ENCODE data around the gene ARL6IP5.

The ARL6IP5 gene

DNA sequence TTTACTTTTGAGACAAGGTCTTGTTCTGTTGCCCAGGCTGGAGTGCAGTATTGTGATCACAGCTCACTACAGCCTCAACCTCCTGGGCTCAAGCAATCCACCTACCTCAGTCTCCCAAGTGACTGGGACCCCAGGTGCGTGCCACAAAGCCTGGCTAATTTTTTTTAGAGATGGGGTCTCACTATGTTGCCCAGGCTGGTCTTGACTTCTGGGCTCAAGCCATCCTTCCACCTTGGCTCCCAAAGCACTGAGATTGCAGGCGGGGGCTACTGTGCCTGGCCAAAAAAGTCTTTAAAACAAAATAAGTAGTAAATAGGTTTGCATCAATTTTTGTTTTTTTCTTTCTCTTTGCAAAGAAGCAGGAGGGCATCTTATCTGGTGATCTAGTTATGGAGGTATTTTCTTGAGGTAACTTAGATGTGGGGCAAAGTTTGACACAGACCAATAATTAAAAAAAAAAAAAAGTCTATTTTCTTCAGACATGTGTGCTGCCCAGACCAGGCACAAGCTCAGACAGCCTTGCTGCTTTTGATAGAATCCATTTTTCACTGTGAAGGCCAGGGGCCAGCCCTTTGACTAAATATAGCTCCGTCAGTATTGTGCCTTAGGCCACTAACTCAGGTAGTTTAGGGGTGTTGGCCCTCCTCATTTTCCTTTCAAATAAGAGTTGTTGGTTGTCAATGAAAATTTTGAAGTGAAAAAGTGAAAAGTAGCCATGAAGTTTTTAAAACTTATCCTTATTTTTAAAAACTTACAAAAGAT, 2.5 kb downstream of the ARL6IP5 start:
- peak overlapping the region in 1 of 2 experiments; percentile 51 for H3K18ac ChIP-seq (ENCODE audit: low read depth in 1 of 2, low read length in 2 of 2)
- H2BK15ac ChIP-seq (ENCODE audit: low read depth, poor library complexity, severe bottlenecking), result no peak overlapping the region
- peaks cover 21% of the 10 kb centered on the region for H3K4me1 ChIP-seq (ENCODE audit: control insufficient read depth, insufficient read depth, low read depth, low read length)
- H3K9ac ChIP-seq (ENCODE audit: low read length), result peak overlapping the region; percentile 96
- WGBS, result 87% methylated on average over 3 of the region's 3 CpGs
- H3K14ac ChIP-seq (ENCODE audit: low read length in 2 of 2), result no peak overlapping the region
- peak overlapping the region in 1 of 2 experiments; percentile 6 for H2BK12ac ChIP-seq (ENCODE audit: low read length in 2 of 2)
- no peak overlapping the region for H4K91ac ChIP-seq (ENCODE audit: low read length)
- no peak overlapping the region for H3K4ac ChIP-seq (ENCODE audit: low read depth in 1 of 2, low read length in 2 of 2)
- H3K36me3 ChIP-seq (ENCODE audit: control insufficient read depth in 1 of 2, insufficient read depth in 2 of 2, low read depth in 1 of 2, low read length in 2 of 2), result peaks cover 0 to 33% of the 10 kb centered on the region in 2 experiments
- H3K79me1 ChIP-seq (replicated peaks; ENCODE audit: low read length, poor library complexity, severe bottlenecking), result no peaks in the 10 kb centered on the region
- H3K9me3 ChIP-seq (ENCODE audit: control insufficient read depth, low read length), result no peaks in the 10 kb centered on the region
- peak overlapping the region; percentile 65 for H2AK5ac ChIP-seq (ENCODE audit: low read length, severe bottlenecking)
- H3K27ac ChIP-seq (ENCODE audit: low read length, poor library complexity, severe bottlenecking), result peak overlapping the region; percentile 90
- no peaks in the 10 kb centered on the region for H3K27me3 ChIP-seq (ENCODE audit: control insufficient read depth in 1 of 2, insufficient read depth in 1 of 2, low read length in 2 of 2)
- H2AFZ ChIP-seq (ENCODE audit: low read depth, low read length), result no peak overlapping the region
- no peak for DNase-seq
- no peak overlapping the region for H3K23ac ChIP-seq (ENCODE audit: low read length in 2 of 2)
- no peak overlapping the region for H4K8ac ChIP-seq (ENCODE audit: low read length)
- peak overlapping the region in 1 of 2 experiments; percentile 94 for H3K4me3 ChIP-seq (ENCODE audit: insufficient read depth in 1 of 2, low read depth in 1 of 2, low read length in 2 of 2)
- no peak overlapping the region for H2BK5ac ChIP-seq (ENCODE audit: low read depth, low read length, poor library complexity, severe bottlenecking)
- H2BK120ac ChIP-seq (ENCODE audit: low read depth, low read length), result no peak overlapping the region
- peak overlapping the region; percentile 68 for H3K4me2 ChIP-seq (ENCODE audit: low read length, poor library complexity, severe bottlenecking)

DNA sequence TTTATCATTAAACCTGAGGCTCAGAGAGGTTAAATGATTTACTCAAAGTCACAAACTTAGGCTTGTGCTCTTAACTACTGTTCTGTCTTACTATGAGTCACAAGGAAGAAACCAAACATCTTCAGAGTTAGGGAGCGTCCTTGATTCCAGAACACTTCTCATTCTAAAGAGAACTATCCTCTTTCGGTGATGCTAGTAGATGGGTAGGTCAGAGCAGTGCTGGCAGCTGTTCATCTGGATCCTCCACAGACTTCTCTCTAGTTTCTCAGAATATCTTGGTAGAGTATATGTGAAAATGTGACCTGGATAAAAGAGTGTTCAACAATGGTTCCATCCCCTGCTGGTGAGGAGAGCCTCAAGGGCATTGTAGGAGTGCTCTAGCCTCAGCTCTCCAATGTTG, 3.3 kb downstream of the ARL6IP5 start:
- Histone ChIP-seq H3K18ac (ENCODE audit: low read depth in 1 of 2, low read length in 2 of 2) (peak overlapping the region in 1 of 2 experiments; percentile 23), H3K14ac (ENCODE audit: low read length in 2 of 2) (no peak overlapping the region), H3K9ac (ENCODE audit: low read length) (peak overlapping the region; percentile 96), H2BK15ac (ENCODE audit: low read depth, poor library complexity, severe bottlenecking) (no peak overlapping the region), H2BK5ac (ENCODE audit: low read depth, low read length, poor library complexity, severe bottlenecking) (no peak overlapping the region), H2AFZ (ENCODE audit: low read depth, low read length) (no peak overlapping the region), H4K91ac (ENCODE audit: low read length) (no peak overlapping the region), H3K36me3 (ENCODE audit: control insufficient read depth in 1 of 2, insufficient read depth in 2 of 2, low read depth in 1 of 2, low read length in 2 of 2) (peaks cover 0 to 36% of the 10 kb centered on the region in 2 experiments), H3K4me2 (ENCODE audit: low read length, poor library complexity, severe bottlenecking) (peak overlapping the region; percentile 1), H2BK120ac (ENCODE audit: low read depth, low read length) (no peak overlapping the region), H3K27ac (ENCODE audit: low read length, poor library complexity, severe bottlenecking) (peak overlapping the region; percentile 53), H2AK5ac (ENCODE audit: low read length, severe bottlenecking) (no peak overlapping the region), H3K4me1 (ENCODE audit: control insufficient read depth, insufficient read depth, low read depth, low read length) (peaks cover 23% of the 10 kb centered on the region), H3K4ac (ENCODE audit: low read depth in 1 of 2, low read length in 2 of 2) (peak overlapping the region in 1 of 2 experiments; percentile 67), H3K23ac (ENCODE audit: low read length in 2 of 2) (no peak overlapping the region), H3K4me3 (ENCODE audit: insufficient read depth in 1 of 2, low read depth in 1 of 2, low read length in 2 of 2) (peak overlapping the region in 1 of 2 experiments; percentile 94), H3K27me3 (ENCODE audit: control insufficient read depth in 1 of 2, insufficient read depth in 1 of 2, low read length in 2 of 2) (no peaks in the 10 kb centered on the region), H2BK12ac (ENCODE audit: low read length in 2 of 2) (peak overlapping the region in 1 of 2 experiments; percentile 78), H3K9me3 (ENCODE audit: control insufficient read depth, low read length) (no peaks in the 10 kb centered on the region), H4K8ac (ENCODE audit: low read length) (no peak overlapping the region), H3K79me1 (replicated peaks; ENCODE audit: low read length, poor library complexity, severe bottlenecking) (no peaks in the 10 kb centered on the region)
- DNase-seq, result peak; percentile 73
- WGBS, result 43% methylated on average over 1 of the region's 2 CpGs

DNA sequence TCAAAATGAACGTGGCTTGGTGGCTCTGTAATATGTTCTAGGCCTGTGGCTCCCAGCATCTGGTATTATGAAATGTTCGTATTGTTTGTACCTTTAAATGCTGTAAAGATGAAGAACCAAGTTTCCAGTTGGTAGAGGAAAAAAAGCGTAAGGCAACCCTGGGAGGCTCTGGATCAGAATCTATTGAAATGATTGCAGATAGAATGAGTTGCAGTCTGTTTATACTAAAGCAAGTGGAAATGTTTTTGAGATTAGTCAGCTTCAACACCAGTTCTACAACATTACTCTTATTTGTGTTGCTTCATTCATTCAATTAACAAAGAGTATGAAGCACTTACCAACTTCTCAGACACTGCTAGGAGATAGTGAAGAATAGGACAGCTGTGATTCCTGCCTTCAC, 5.3 kb downstream of the ARL6IP5 start:
- Histone ChIP-seq H2AFZ (ENCODE audit: low read depth, low read length) (no peak overlapping the region), H2AK5ac (ENCODE audit: low read length, severe bottlenecking) (no peak overlapping the region), H3K27ac (ENCODE audit: low read length, poor library complexity, severe bottlenecking) (peak overlapping the region; percentile 32), H3K23ac (ENCODE audit: low read length in 2 of 2) (no peak overlapping the region), H3K27me3 (ENCODE audit: control insufficient read depth in 1 of 2, insufficient read depth in 1 of 2, low read length in 2 of 2) (no peaks in the 10 kb centered on the region), H3K9ac (ENCODE audit: low read length) (peak overlapping the region; percentile 34), H3K4ac (ENCODE audit: low read depth in 1 of 2, low read length in 2 of 2) (no peak overlapping the region), H4K8ac (ENCODE audit: low read length) (no peak overlapping the region), H3K4me3 (ENCODE audit: insufficient read depth in 1 of 2, low read depth in 1 of 2, low read length in 2 of 2) (peak overlapping the region in 1 of 2 experiments; percentile 34), H3K36me3 (ENCODE audit: control insufficient read depth in 1 of 2, insufficient read depth in 2 of 2, low read depth in 1 of 2, low read length in 2 of 2) (peaks cover 4 to 40% of the 10 kb centered on the region in 2 experiments), H2BK5ac (ENCODE audit: low read depth, low read length, poor library complexity, severe bottlenecking) (no peak overlapping the region), H3K4me1 (ENCODE audit: control insufficient read depth, insufficient read depth, low read depth, low read length) (peaks cover 29% of the 10 kb centered on the region), H2BK12ac (ENCODE audit: low read length in 2 of 2) (no peak overlapping the region), H2BK120ac (ENCODE audit: low read depth, low read length) (no peak overlapping the region), H3K9me3 (ENCODE audit: control insufficient read depth, low read length) (no peaks in the 10 kb centered on the region), H2BK15ac (ENCODE audit: low read depth, poor library complexity, severe bottlenecking) (no peak overlapping the region), H4K91ac (ENCODE audit: low read length) (no peak overlapping the region), H3K79me1 (replicated peaks; ENCODE audit: low read length, poor library complexity, severe bottlenecking) (no peaks in the 10 kb centered on the region), H3K18ac (ENCODE audit: low read depth in 1 of 2, low read length in 2 of 2) (no peak overlapping the region), H3K14ac (ENCODE audit: low read length in 2 of 2) (no peak overlapping the region), H3K4me2 (ENCODE audit: low read length, poor library complexity, severe bottlenecking) (peak overlapping the region; percentile 26)
- peak; percentile 91 for DNase-seq
- WGBS, result 3% methylated on average over 3 of the region's 3 CpGs

DNA sequence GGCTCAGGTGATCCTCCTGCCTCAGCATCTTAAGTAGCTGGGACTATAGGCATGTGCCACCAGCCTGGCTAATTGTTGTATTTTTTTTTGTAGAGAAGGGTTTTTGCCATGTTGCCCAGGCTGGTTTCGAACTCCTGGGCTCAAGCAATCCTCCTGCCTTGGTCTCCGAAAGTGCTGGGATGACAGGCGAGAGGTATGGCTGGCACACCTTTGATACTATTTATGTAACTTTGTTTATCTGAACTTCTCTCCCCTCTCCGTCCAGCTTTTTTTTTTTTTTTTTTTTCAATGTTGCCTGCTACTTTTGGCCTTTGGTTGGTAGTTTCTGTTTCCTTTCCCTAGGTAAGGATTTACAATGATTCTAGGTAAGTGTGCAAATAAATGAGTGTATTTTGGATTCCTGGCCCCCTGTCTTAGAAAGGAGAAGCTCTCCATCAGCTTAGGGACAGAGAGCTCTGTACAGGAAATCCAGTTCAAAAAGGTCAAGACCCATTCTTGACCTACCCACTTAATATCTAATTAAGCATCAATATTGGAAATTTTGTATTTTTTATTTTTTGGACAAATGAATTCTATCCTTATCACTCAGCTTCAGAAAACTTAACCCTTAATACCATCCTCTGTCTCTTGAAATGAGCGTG, 6.8 kb downstream of the ARL6IP5 start:
- Histone ChIP-seq H3K4me1 (ENCODE audit: control insufficient read depth, insufficient read depth, low read depth, low read length) (peaks cover 26% of the 10 kb centered on the region), H2AFZ (ENCODE audit: low read depth, low read length) (no peak overlapping the region), H3K18ac (ENCODE audit: low read depth in 1 of 2, low read length in 2 of 2) (peak overlapping the region in 1 of 2 experiments; percentile 19), H3K9me3 (ENCODE audit: control insufficient read depth, low read length) (no peaks in the 10 kb centered on the region), H3K27ac (ENCODE audit: low read length, poor library complexity, severe bottlenecking) (no peak overlapping the region), H3K4me3 (ENCODE audit: insufficient read depth in 1 of 2, low read depth in 1 of 2, low read length in 2 of 2) (no peak overlapping the region), H2AK5ac (ENCODE audit: low read length, severe bottlenecking) (no peak overlapping the region), H2BK120ac (ENCODE audit: low read depth, low read length) (no peak overlapping the region), H4K91ac (ENCODE audit: low read length) (no peak overlapping the region), H3K27me3 (ENCODE audit: control insufficient read depth in 1 of 2, insufficient read depth in 1 of 2, low read length in 2 of 2) (no peaks in the 10 kb centered on the region), H2BK12ac (ENCODE audit: low read length in 2 of 2) (peak overlapping the region in 1 of 2 experiments; percentile 92), H4K8ac (ENCODE audit: low read length) (peak overlapping the region; percentile 76), H2BK15ac (ENCODE audit: low read depth, poor library complexity, severe bottlenecking) (no peak overlapping the region), H3K23ac (ENCODE audit: low read length in 2 of 2) (no peak overlapping the region), H3K4me2 (ENCODE audit: low read length, poor library complexity, severe bottlenecking) (no peak overlapping the region), H3K14ac (ENCODE audit: low read length in 2 of 2) (peak overlapping the region in 1 of 2 experiments; percentile 50), H3K9ac (ENCODE audit: low read length) (no peak overlapping the region), H3K4ac (ENCODE audit: low read depth in 1 of 2, low read length in 2 of 2) (no peak overlapping the region), H2BK5ac (ENCODE audit: low read depth, low read length, poor library complexity, severe bottlenecking) (no peak overlapping the region), H3K79me1 (replicated peaks; ENCODE audit: low read length, poor library complexity, severe bottlenecking) (no peaks in the 10 kb centered on the region), H3K36me3 (ENCODE audit: control insufficient read depth in 1 of 2, insufficient read depth in 2 of 2, low read depth in 1 of 2, low read length in 2 of 2) (peaks cover 4 to 49% of the 10 kb centered on the region in 2 experiments)
- no peak for DNase-seq
- 71% methylated on average over 3 of the region's 5 CpGs for WGBS
